Measurements from ENCODE around the gene PAQR5.

GRCh38 chr15:69299451-69299886 lies 757 bp downstream of the PAQR5 start:
- TF ChIP-seq POLR2AphosphoS5 (IDR thresholded peaks at IDR 0.05; ENCODE audit: low read depth, low read length) (no peak), POLR2A (IDR thresholded peaks at IDR 0.05; ENCODE audit: low read depth, low read length) (no peak)
